Right lobe of liver (tissue), 6 donors: Measurements from ENCODE around the gene POC1B. TPM values are rescaled to one million over a fixed set of nuclear protein-coding genes. Genes with fewer than 3 reads are reported as not detected.

Source experiments
- ATAC-seq, 4 donors: fragments of 200-7000 bp; cut with Tn5 transposase; one replicate each; pipeline ENCODE4 v1.9.1; 2020; ENCODE audit warnings: mild to moderate bottlenecking in 4 of 4, moderate library complexity in 4 of 4
- DNase-seq, 3 donors: peaks; one replicate each; pipeline ENCODE4 v3.0.0-alpha.2; 2020
- H3K27ac ChIP-seq, 3 donors: fragments of 200-600 bp; one replicate each; pipeline ENCODE4 v1.8.0; 2022
- H3K27me3 ChIP-seq, 2 donors: fragments of 200-600 bp; one replicate each; pipeline ENCODE4 v1.8.0; 2022
- H3K36me3 ChIP-seq, 4 donors: fragments of 200-600 bp; sonication (generic) in 1 of 4; one replicate each; pipeline versions ENCODE4 v1.5.1 to v1.8.0; 2017 to 2022; ENCODE audit warnings: control low read depth in 1 of 4
- H3K4me1 ChIP-seq, 4 donors: fragments of 200-600 bp; sonication (generic) in 1 of 4; one replicate each; pipeline versions ENCODE4 v1.5.1 to v1.8.0; 2017 to 2022; ENCODE audit warnings: control low read depth in 1 of 4
- H3K4me3 ChIP-seq, 3 donors: fragments of 200-600 bp; one replicate each; pipeline ENCODE4 v1.8.0; 2022
- H3K9me3 ChIP-seq, 4 donors: fragments of 200-600 bp; sonication (generic) in 1 of 4; one replicate each; pipeline versions ENCODE4 v1.5.1 to v1.8.0; 2017 to 2022; ENCODE audit warnings: control low read depth in 1 of 4
- POLR2A ChIP-seq: fragments of 450-650 bp; IDR thresholded peaks from one replicate; pipeline ENCODE4 v1.6.1; 2017; ENCODE audit warnings: antibody characterized with exemption, mild to moderate bottlenecking
- WGBS: methylation state at CpG from one replicate; pipeline ENCODE4 v1.1.6; 2018; ENCODE audit warnings: low coverage, low lambda C conversion rate; ENCODE audit not compliant: insufficient coverage; ENCODE audit errors: missing lambda C conversion rate; 5-methylcytosine and 5-hydroxymethylcytosine counted together
- intact Hi-C, 2 donors: fragments of 100-400 bp; cut with DNase I; formaldehyde crosslinking; loops; one replicate each; pipeline versions ENCODE4 v1.11.2 to v1.14.1; 2022
- total RNA-seq, 6 experiments: library from RNA; depleted of rRNA in 2 of 6; stranded (reverse); fragments of >200 nt in 2 of 6; fragmentation: NEBNext Ultra II Directional in 3 of 6; extraction: Animal tissue kit (Norgen Biotek cat#: 25700) in 3 of 6; gene quantifications; one replicate each; pipeline versions ENCODE4 v1.1.0 to v1.2.4, GENCODE V29; 2016 to 2023
- TF ChIP-seq, protein P1 (sequence below), 4 donors: fragments of 200-600 bp in 3 of 4; fragments of 450-650 bp in 1 of 4; IDR thresholded peaks; one replicate each; pipeline versions ENCODE4 v1.5.1 to v1.8.0; 2016 to 2022; ENCODE audit warnings: antibody characterized with exemption in 4 of 4, mild to moderate bottlenecking in 2 of 4
- donor health status: DM: no; HTN: yes; CAD: no.
- donor health status: DM: no; HTN: no; CAD: no.
- donor health status: DM: no; HTN: no; CAD: no.
- donor health status: DM: no; HTN: yes; CAD: no.
- donor health status: DM: no; HTN: yes; CAD: no.

Gene POC1B
- total RNA-seq, 6 experiments from 2014 or later: 5.3 to 14.5 (median 6.9) TPM

DNA sequence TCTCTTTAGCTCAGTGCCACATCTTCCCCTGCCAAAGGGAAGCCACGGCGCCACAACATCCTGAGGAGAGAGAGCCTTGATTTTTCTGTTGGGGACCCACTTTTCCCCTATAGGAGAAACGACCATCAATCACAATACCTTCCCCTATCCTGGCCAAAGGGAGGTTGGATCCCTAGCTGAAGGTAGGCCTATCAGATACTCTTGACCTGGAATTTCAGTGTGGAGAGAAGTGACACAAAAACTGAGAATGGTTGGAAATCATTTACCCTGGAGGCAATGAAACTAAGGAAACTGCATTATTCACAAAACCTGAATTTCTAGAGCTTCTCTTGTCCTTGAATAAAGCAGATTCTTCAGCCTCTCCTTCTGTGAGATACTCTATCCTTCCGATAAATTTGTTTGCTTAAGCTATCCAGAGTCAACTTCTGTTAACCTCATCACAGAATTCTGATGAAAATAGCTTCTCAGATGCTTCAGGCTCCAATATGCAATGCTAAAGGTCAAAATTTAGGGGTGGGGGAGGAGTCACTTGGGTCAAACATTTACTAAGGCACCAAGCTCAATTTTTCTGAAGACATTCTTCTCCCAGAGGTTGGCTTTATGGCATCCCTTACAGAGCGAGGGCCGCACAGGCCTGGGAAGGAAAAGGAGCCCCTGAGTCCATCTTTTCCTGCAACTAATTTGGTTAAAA, 146.6 kb downstream of the POC1B start:
- Histone ChIP-seq H3K4me3 (no peak overlapping the region), H3K9me3 (no peaks in the 10 kb centered on the region), H3K4me1 (peaks cover 0 to 73% (median 26%) of the 10 kb centered on the region in 4 donors), H3K27ac (peak overlapping the region; percentile 33 to 60 (median 41)), H3K27me3 (no peaks in the 10 kb centered on the region), H3K36me3 (no peaks in the 10 kb centered on the region)
- intact Hi-C loops: no loop called here
- peak; percentile 16 for TF ChIP-seq POLR2A
- TF ChIP-seq, protein P1, sequence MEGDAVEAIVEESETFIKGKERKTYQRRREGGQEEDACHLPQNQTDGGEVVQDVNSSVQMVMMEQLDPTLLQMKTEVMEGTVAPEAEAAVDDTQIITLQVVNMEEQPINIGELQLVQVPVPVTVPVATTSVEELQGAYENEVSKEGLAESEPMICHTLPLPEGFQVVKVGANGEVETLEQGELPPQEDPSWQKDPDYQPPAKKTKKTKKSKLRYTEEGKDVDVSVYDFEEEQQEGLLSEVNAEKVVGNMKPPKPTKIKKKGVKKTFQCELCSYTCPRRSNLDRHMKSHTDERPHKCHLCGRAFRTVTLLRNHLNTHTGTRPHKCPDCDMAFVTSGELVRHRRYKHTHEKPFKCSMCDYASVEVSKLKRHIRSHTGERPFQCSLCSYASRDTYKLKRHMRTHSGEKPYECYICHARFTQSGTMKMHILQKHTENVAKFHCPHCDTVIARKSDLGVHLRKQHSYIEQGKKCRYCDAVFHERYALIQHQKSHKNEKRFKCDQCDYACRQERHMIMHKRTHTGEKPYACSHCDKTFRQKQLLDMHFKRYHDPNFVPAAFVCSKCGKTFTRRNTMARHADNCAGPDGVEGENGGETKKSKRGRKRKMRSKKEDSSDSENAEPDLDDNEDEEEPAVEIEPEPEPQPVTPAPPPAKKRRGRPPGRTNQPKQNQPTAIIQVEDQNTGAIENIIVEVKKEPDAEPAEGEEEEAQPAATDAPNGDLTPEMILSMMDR (IDR thresholded peaks at IDR 0.05): no peak
- DNase-seq (no peak), ATAC-seq (peak; percentile 20 to 55 (median 32))
- 32% methylated on average over 6 of the region's 6 CpGs for WGBS

DNA sequence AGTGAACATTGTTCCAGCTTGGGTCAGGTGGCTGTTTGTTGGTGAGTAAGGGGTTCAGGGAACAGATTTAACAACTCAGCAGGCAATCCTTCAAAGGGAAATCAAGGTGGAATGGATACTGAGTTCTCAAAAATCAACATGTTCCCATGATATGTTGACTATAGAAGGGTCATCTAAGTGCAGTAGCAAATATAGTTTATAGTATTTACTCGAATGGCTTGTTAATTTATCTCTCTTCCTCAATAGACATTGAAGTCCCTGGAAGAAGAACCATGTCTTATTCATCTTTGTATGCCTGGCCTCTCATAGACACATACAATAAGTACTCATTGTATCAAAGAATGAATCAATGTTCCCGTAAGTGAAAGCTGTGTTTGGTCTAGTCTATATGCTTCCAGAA, 149.0 kb downstream of the POC1B start:
- no peak for TF ChIP-seq POLR2A
- TF ChIP-seq, protein P1 (IDR thresholded peaks at IDR 0.05): no peak
- H3K9me3 ChIP-seq: no peaks in the 10 kb centered on the region
- H3K27ac ChIP-seq: no peak overlapping the region
- H3K4me1 ChIP-seq: peaks cover 2 to 72% (median 18%) of the 10 kb centered on the region in 4 donors
- ATAC-seq (no peak), DNase-seq (no peak)
- H3K36me3 ChIP-seq: no peaks in the 10 kb centered on the region
- intact Hi-C loops: no loop called here
- 77% methylated on average over 2 of the region's 2 CpGs for WGBS
- H3K4me3 ChIP-seq: no peak overlapping the region
- no peaks in the 10 kb centered on the region for H3K27me3 ChIP-seq

DNA sequence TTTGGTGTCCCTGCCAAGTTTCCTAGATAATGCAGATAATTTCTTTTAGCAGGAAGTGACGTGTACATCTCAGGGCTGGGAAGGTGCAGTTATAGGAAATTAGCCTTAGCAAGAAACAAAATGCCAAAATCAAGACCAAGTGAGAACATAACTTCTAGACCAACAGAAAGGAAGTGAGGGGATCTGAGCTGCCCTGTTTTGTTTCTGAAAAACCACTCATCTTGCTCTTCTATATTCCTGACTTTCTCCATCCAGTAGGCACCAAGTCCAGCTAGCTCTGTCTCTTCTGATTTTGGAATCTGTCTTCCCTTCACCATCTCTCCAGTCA, 149.7 kb downstream of the POC1B start:
- Histone ChIP-seq H3K4me3 (no peak overlapping the region), H3K36me3 (no peaks in the 10 kb centered on the region), H3K9me3 (no peaks in the 10 kb centered on the region), H3K4me1 (peaks cover 2 to 67% (median 16%) of the 10 kb centered on the region in 4 donors), H3K27me3 (no peaks in the 10 kb centered on the region), H3K27ac (peak overlapping the region in 2 of 3 donors; percentile 83 to 87)
- WGBS: 38% methylated on average over 1 of the region's 1 CpG
- ATAC-seq: no peak
- TF ChIP-seq POLR2A: no peak
- TF ChIP-seq, protein P1 (IDR thresholded peaks at IDR 0.05): no peak
- no peak for DNase-seq
- intact Hi-C loops: no loop called here

DNA sequence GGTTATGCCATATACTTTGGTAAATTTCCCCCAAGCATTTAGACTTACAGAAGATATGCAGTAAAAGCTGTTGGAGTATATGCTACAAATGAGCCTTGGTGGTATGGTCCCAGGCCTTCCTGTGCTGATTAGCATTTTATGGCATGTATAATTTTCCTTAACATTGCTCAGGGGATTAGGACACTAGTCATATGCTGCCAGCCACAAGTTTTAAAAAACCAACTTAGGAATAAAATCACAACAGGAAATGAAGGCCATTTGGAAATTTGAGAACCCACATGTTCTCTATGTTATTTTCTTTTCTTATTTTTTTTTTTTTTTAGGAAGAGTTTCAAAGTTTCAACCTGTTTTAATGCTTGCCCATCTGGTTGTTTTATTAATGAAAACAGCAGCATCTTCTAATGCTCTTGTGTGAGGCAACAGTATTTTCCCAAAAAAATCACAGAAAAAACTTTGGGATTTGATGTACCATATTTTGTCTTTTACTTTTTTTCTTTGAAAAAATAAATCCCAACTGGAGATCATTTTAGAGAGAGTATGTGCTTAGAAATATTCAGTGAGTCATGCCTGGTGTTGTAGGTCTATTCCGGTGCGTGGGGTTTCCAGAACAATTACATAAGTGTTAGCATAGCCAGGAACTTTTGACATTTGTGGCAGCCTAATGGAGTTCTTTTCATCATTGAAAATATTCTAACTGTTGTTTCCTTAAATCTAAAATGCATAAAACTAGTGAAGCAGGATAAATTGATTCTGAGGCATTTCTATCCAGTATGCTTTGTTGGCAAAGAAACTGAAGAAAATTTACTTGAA, 151.9 kb downstream of the POC1B start:
- 15% methylated on average over 2 of the region's 2 CpGs for WGBS
- no peaks in the 10 kb centered on the region for H3K9me3 ChIP-seq
- ATAC-seq (peak; percentile 58 to 66 (median 64)), DNase-seq (no peak)
- peak overlapping the region in 2 of 3 donors; percentile 6 to 33 for H3K4me3 ChIP-seq
- no peaks in the 10 kb centered on the region for H3K36me3 ChIP-seq
- intact Hi-C loops: no loop called here
- TF ChIP-seq POLR2A: no peak
- TF ChIP-seq, protein P1 (IDR thresholded peaks at IDR 0.05): no peak
- peak overlapping the region; percentile 70 to 87 (median 83) for H3K27ac ChIP-seq
- H3K27me3 ChIP-seq: no peaks in the 10 kb centered on the region
- H3K4me1 ChIP-seq: peaks cover 2 to 49% (median 9%) of the 10 kb centered on the region in 4 donors
